ENCODE data around the gene MYOF. TPM values are rescaled to one million over a fixed set of nuclear protein-coding genes. Genes with fewer than 3 reads are reported as not detected.

Gene MYOF, protein sequence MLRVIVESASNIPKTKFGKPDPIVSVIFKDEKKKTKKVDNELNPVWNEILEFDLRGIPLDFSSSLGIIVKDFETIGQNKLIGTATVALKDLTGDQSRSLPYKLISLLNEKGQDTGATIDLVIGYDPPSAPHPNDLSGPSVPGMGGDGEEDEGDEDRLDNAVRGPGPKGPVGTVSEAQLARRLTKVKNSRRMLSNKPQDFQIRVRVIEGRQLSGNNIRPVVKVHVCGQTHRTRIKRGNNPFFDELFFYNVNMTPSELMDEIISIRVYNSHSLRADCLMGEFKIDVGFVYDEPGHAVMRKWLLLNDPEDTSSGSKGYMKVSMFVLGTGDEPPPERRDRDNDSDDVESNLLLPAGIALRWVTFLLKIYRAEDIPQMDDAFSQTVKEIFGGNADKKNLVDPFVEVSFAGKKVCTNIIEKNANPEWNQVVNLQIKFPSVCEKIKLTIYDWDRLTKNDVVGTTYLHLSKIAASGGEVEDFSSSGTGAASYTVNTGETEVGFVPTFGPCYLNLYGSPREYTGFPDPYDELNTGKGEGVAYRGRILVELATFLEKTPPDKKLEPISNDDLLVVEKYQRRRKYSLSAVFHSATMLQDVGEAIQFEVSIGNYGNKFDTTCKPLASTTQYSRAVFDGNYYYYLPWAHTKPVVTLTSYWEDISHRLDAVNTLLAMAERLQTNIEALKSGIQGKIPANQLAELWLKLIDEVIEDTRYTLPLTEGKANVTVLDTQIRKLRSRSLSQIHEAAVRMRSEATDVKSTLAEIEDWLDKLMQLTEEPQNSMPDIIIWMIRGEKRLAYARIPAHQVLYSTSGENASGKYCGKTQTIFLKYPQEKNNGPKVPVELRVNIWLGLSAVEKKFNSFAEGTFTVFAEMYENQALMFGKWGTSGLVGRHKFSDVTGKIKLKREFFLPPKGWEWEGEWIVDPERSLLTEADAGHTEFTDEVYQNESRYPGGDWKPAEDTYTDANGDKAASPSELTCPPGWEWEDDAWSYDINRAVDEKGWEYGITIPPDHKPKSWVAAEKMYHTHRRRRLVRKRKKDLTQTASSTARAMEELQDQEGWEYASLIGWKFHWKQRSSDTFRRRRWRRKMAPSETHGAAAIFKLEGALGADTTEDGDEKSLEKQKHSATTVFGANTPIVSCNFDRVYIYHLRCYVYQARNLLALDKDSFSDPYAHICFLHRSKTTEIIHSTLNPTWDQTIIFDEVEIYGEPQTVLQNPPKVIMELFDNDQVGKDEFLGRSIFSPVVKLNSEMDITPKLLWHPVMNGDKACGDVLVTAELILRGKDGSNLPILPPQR (N-terminal part only)
- polyA plus RNA-seq (2012; ENCODE audit: low read depth, missing spikeins): 0.37 TPM

DNA sequence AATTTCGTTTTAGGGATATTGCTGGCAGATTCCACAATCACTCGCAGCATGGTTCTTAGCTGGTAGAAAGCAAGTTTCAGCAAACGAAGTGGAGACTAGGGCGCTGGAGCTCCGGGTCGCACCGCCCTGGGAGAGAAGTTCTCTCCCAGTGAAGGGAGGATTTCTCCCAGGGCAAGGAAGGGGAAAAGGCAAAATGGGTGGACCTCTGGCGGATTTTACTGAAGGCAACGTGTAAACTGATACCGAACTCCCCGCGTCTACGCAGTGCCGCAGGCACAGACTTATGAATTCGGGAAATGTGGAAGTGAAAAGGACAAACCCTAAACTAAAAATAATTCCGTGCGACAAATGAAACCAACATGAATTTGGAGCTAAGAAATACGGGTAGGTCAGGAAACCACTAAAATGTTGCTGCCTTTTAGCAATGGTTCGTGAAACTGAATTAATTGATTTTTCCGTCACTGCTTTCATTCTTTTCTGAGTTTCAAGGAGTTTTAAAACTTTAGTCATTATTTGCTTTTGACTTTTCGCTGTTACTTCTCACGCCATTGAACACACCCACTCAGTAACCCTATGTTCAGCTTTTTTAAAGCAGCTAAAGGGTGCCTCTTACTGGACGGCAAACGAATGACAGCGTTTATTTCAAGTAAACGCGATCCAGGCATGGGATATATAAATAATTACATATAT, at the start of gene MYOF:
Gene MYOF, minus strand, starts transcription at position 190 of the 690 bp plus-strand sequence. Its CDS starts 140 bp downstream, at position 50.
- FAIRE-seq: peak; percentile 63
- peak; percentile 29 for DNase-seq (ENCODE audit: insufficient read length, low spot score)
- TF ChIP-seq SPI1 (IDR thresholded peaks at IDR 0.05; ENCODE audit: low read depth, low read length) (peak; percentile 90), POLR2A (IDR thresholded peaks at IDR 0.05; ENCODE audit: low read depth, low read length) (no peak)

DNA sequence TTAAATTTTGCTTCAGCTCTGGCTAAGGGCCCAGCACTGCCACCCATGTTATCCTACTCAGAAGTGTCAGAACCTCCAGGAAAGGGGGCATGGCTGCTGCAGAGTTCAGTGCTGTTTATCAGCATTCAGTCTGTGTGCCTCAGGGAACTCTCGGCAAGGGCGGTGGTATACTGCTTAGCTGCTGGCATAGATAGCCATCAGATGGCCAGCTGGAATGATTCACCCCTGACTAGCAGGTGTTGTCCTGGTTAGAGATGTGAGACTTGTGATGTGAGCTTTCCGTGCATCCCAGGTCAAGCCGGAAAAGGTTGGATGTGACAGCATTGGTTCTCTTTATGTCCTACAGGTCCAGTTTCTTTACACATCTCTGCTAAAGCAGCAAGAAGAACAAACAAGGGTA, 36.4 kb upstream of the MYOF start:
- TF ChIP-seq POLR2A (IDR thresholded peaks at IDR 0.05; ENCODE audit: low read depth, low read length): no peak
- TF ChIP-seq SPI1 (IDR thresholded peaks at IDR 0.05; ENCODE audit: low read depth, low read length): no peak
- no peak for TF ChIP-seq TAF1 (IDR thresholded peaks at IDR 0.05; ENCODE audit: low read depth, low read length)
- TF ChIP-seq PAX5 (IDR thresholded peaks at IDR 0.05; ENCODE audit: insufficient read depth, low read length, severe bottlenecking): no peak
- TF ChIP-seq POU2F2 (IDR thresholded peaks at IDR 0.05; ENCODE audit: low read depth, low read length): no peak
- no peak for TF ChIP-seq POLR2AphosphoS5 (IDR thresholded peaks at IDR 0.05; ENCODE audit: low read depth, low read length)
- no peak for FAIRE-seq
- DNase-seq (ENCODE audit: insufficient read length, low spot score): no peak

DNA sequence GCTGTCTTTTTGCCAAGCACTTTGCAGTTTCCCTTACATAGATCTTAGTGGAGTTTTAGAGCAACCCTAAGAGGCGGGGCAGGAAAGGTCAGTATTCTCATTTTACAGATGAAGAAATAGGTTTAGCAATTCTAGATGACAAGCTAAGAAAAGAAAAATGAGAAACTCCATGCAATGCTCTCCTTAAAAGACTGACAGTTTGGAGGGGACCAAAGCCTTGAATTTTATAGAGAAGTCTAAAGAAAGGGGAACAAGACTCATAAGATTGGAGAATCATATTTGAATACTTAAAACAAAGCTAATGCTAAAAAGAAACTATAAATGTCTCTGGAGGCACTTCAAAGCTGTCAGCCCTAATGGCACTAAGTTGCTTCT, 33.9 kb upstream of the MYOF start:
- DNase-seq (ENCODE audit: insufficient read length, low spot score): no peak
- FAIRE-seq: no peak
- TF ChIP-seq SPI1 (IDR thresholded peaks at IDR 0.05; ENCODE audit: low read depth, low read length) (no peak), PAX5 (IDR thresholded peaks at IDR 0.05; ENCODE audit: insufficient read depth, low read length, severe bottlenecking) (no peak), POLR2A (IDR thresholded peaks at IDR 0.05; ENCODE audit: low read depth, low read length) (no peak), TAF1 (IDR thresholded peaks at IDR 0.05; ENCODE audit: low read depth, low read length) (no peak), POLR2AphosphoS5 (IDR thresholded peaks at IDR 0.05; ENCODE audit: low read depth, low read length) (no peak), POU2F2 (IDR thresholded peaks at IDR 0.05; ENCODE audit: low read depth, low read length) (no peak)

DNA sequence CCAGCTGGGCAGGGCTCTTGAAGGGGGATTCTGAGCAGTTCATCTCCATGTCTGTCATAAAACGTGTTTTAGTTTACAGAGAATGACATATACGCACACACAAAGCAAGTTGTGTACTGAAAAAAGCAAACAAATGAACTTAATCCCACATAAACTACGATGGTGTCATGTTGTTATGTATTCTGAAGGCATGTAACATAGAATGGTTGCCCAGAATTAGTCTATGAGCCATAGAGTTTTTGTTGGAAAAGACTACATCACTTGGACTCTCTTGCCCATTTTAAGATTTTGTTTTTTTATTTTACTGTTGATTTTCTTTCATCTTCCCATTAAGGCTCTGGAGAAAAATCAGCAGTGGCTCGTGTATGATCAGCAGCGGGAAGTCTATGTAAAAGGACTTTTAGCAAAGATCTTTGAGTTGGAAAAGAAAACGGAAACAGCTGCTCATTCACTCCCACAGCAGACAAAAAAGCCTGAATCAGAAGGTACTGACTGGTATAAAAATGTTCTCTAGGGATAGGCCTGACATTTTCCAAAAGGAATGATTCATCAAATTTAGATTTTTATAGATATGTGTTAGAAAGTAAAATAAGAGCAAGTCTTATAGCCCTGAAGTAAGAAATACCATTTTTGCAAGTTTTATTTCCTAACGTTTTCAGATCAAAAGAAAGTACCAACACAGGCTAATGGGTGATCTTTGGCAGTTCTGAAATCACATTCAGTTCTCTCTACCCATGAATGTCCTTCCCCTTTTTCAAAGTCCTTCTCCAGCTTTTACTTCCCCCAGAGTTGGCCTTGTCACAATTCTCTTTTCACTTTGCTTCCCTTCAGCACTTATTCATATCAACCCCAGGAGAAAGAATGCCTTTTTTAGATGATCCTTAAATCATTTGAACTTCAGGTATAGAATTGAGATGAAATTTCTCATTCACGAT, 33.2 kb upstream of the MYOF start:
- DNase-seq (ENCODE audit: insufficient read length, low spot score): no peak
- no peak for FAIRE-seq
- TF ChIP-seq POLR2AphosphoS5 (IDR thresholded peaks at IDR 0.05; ENCODE audit: low read depth, low read length) (no peak), POU2F2 (IDR thresholded peaks at IDR 0.05; ENCODE audit: low read depth, low read length) (no peak), TAF1 (IDR thresholded peaks at IDR 0.05; ENCODE audit: low read depth, low read length) (no peak), POLR2A (IDR thresholded peaks at IDR 0.05; ENCODE audit: low read depth, low read length) (no peak), PAX5 (IDR thresholded peaks at IDR 0.05; ENCODE audit: insufficient read depth, low read length, severe bottlenecking) (no peak), SPI1 (IDR thresholded peaks at IDR 0.05; ENCODE audit: low read depth, low read length) (no peak)

DNA sequence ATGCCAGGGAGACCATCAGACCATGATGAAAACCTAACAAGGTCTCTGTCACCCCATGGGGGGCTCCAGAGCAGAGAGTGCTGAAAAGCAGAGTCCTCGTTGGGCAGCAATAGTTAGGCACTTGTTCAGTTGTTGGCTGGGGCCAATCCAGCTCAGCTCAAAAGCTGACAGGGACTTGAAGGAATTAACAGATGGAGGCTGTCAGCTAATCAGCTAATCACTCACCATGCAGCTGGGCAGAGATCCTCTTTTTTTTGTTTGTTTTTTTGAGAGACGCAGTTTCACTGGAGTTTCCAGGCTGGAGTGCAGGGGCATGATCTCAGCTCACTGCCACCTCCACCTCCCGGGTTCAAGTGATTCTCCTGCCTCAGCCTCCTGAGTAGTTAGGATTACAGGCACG, 32.4 kb upstream of the MYOF start:
- no peak for DNase-seq (ENCODE audit: insufficient read length, low spot score)
- no peak for FAIRE-seq
- TF ChIP-seq POLR2A (IDR thresholded peaks at IDR 0.05; ENCODE audit: low read depth, low read length) (no peak), POU2F2 (IDR thresholded peaks at IDR 0.05; ENCODE audit: low read depth, low read length) (no peak), TAF1 (IDR thresholded peaks at IDR 0.05; ENCODE audit: low read depth, low read length) (no peak), SPI1 (IDR thresholded peaks at IDR 0.05; ENCODE audit: low read depth, low read length) (no peak), POLR2AphosphoS5 (IDR thresholded peaks at IDR 0.05; ENCODE audit: low read depth, low read length) (no peak), PAX5 (IDR thresholded peaks at IDR 0.05; ENCODE audit: insufficient read depth, low read length, severe bottlenecking) (no peak)

DNA sequence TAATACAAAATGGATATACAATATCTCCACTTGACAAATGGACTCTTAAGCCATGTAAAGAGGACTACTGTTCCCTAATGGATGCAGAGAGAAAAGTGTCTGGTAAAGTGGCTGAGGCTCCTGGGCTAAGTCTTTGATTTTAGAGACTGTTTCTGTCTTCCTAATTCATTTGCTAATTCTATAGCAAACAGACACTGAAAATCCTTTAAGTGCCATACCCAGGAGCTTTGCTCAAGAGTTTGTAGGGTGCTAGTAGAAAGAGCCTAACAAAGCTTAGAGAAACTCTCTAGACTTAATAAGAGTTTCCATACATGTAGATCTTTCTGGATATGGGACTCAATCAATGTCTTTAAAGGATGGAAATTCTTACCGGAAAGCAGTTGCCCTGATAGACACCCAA, 31.0 kb upstream of the MYOF start:
- DNase-seq (ENCODE audit: insufficient read length, low spot score) (no peak), FAIRE-seq (no peak)
- TF ChIP-seq POLR2AphosphoS5 (IDR thresholded peaks at IDR 0.05; ENCODE audit: low read depth, low read length) (no peak), PAX5 (IDR thresholded peaks at IDR 0.05; ENCODE audit: insufficient read depth, low read length, severe bottlenecking) (no peak), SPI1 (IDR thresholded peaks at IDR 0.05; ENCODE audit: low read depth, low read length) (no peak)

DNA sequence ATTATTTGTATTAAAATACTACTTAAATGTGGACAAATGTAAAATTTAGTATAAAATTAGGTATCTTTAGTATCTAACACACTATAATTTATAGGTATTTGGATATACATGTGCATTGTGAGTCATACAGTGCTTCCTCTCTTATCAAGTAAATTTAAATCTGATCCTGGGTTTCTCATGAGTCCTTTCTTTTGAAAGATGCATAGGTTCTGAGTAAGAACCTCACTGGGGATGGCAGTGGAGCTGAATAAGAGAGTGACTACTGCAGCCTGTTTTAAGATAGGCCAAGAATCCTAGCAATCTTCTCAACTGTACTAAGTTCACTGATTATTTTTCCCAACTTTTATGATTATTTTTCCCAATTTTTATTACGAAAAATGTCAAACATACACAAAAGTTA, 30.4 kb upstream of the MYOF start:
- no peak for FAIRE-seq
- no peak for DNase-seq (ENCODE audit: insufficient read length, low spot score)
- TF ChIP-seq SPI1 (IDR thresholded peaks at IDR 0.05; ENCODE audit: low read depth, low read length): no peak

DNA sequence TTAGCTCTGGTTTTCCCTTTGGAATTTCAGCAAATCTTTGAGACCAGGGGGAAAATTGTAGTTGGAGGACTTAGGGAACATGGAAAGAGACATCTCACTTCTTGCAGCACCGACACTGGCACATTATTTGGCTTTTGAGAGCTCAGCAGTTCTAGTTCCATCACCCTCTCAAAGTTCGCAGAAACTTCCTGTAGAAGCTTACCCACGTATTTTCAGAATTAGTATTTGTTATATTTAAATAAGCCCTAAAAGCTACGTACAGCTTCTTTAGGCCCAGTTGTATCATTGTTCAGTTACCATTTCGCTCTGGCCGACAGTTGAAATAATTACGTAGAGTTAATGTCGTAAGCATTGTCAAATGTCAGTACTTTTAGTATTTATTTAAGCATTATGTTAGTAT, 27.7 kb upstream of the MYOF start:
- FAIRE-seq: no peak
- no peak for DNase-seq (ENCODE audit: insufficient read length, low spot score)
- TF ChIP-seq PAX5 (IDR thresholded peaks at IDR 0.05; ENCODE audit: insufficient read depth, low read length, severe bottlenecking) (no peak), POLR2A (IDR thresholded peaks at IDR 0.05; ENCODE audit: low read depth, low read length) (no peak), TAF1 (IDR thresholded peaks at IDR 0.05; ENCODE audit: low read depth, low read length) (no peak), SPI1 (IDR thresholded peaks at IDR 0.05; ENCODE audit: low read depth, low read length) (no peak), POU2F2 (IDR thresholded peaks at IDR 0.05; ENCODE audit: low read depth, low read length) (no peak), POLR2AphosphoS5 (IDR thresholded peaks at IDR 0.05; ENCODE audit: low read depth, low read length) (no peak)
